ENCODE results near the gene APOL2.
"Not testable (repeated sequence)": the region's sequence is repeated elsewhere in the genome, so short reads cannot be mapped to it uniquely, and the experiment has no call there.

The APOL2 gene

GRCh38 chr22:36218648-36219193 lies 20.6 kb downstream of the APOL2 start:
- no peak for DNase-seq
- Histone ChIP-seq H3K9me3 (ENCODE audit: control extremely low read depth in 1 of 5, control insufficient read depth in 4 of 5, insufficient read depth in 2 of 5, low read depth in 1 of 5, low read length in 4 of 5) (no peaks in the 10 kb centered on the region), H3K4me1 (ENCODE audit: control extremely low read depth in 1 of 4, control insufficient read depth in 4 of 4, insufficient read depth in 4 of 4, low read length in 3 of 4) (peaks cover 0 to 6% (median under 1%) of the 10 kb centered on the region in 4 experiments), H3K4me3 (ENCODE audit: control insufficient read depth in 1 of 7, extremely low read depth in 1 of 7, insufficient read depth in 4 of 7, low read depth in 2 of 7, low read length in 6 of 7) (no peak overlapping the region), H3K27ac (ENCODE audit: insufficient read depth in 1 of 2, low read depth in 1 of 2, low read length in 2 of 2, poor library complexity in 1 of 2, severe bottlenecking in 2 of 2) (no peak overlapping the region), H3K27me3 (replicated peaks in 2 of 5; ENCODE audit: control insufficient read depth in 4 of 5, insufficient read depth in 5 of 5, low read length in 4 of 5) (no peaks in the 10 kb centered on the region), H3K36me3 (ENCODE audit: control insufficient read depth in 4 of 4, insufficient read depth in 4 of 4, low read length in 3 of 4) (no peaks in the 10 kb centered on the region)
- 86% methylated on average over 1 of the region's 7 CpGs for WGBS (ENCODE audit: insufficient coverage)
- ChIA-PET POLR2A (no interaction called here), CTCF (interaction anchor here (1.2 to 3.9 kb wide), 3 partner anchors 10 to 23 kb away, joined by 3 to 26 read pairs (median 4); no protein-coding TSS in a partner anchor)

GRCh38 chr22:36215981-36216380 lies 23.3 kb downstream of the APOL2 start:
- DNase-seq: no peak
- POLR2A ChIA-PET: no interaction called here
- no CpG with 5 or more reads among the region's 2 CpGs for WGBS (ENCODE audit: insufficient coverage)

DNA sequence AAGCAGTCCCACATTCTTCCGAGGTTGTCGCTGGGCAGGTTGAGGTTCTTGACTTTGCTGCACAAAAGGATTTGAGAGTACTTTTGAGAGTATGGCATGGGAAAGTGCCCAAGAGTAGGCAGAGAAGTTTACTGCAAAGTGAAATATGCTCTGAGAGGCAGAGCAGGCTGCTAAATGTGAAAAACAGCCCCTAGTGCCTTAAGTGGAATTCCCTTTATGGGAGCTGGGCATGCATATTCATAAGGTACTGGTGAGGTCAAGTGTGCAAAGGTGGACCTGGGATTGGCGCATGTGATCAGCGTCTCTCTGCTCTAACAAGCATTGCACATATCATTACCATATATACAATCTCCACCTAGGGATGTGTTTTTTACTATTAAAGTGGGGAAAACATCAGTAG lies 25.7 kb downstream of the APOL2 start:
- H3K4me1 ChIP-seq (ENCODE audit: control extremely low read depth in 1 of 4, control insufficient read depth in 4 of 4, insufficient read depth in 4 of 4, low read length in 3 of 4): peaks cover 6 to 41% (median 29%) of the 10 kb centered on the region in 4 experiments
- peaks cover 0 to 5% (median 0%) of the 10 kb centered on the region in 5 experiments for H3K9me3 ChIP-seq (ENCODE audit: control extremely low read depth in 1 of 5, control insufficient read depth in 4 of 5, insufficient read depth in 2 of 5, low read depth in 1 of 5, low read length in 4 of 5)
- DNase-seq: no peak
- no peaks in the 10 kb centered on the region for H3K36me3 ChIP-seq (ENCODE audit: control insufficient read depth in 4 of 4, insufficient read depth in 4 of 4, low read length in 3 of 4)
- ChIA-PET CTCF (interaction anchor here (1.0 to 5.2 kb wide), 3 partner anchors 10 to 18 kb away, joined by 5 to 23 read pairs (median 7); partner anchors contain the start of gene APOL4), POLR2A (no interaction called here)
- H3K27ac ChIP-seq (ENCODE audit: insufficient read depth in 1 of 2, low read depth in 1 of 2, low read length in 2 of 2, poor library complexity in 1 of 2, severe bottlenecking in 2 of 2): no peak overlapping the region
- H3K27me3 ChIP-seq (replicated peaks in 2 of 5; ENCODE audit: control insufficient read depth in 4 of 5, insufficient read depth in 5 of 5, low read length in 4 of 5): no peaks in the 10 kb centered on the region
- 80% methylated on average over 2 of the region's 4 CpGs for WGBS (ENCODE audit: insufficient coverage)
- H3K4me3 ChIP-seq (ENCODE audit: control insufficient read depth in 1 of 7, extremely low read depth in 1 of 7, insufficient read depth in 4 of 7, low read depth in 2 of 7, low read length in 6 of 7): no peak overlapping the region

More at GRCh38 chr22:36215981-36216380, 23.3 kb downstream of the APOL2 start:
- Histone ChIP-seq H3K36me3 (ENCODE audit: control insufficient read depth in 4 of 4, insufficient read depth in 4 of 4, low read length in 3 of 4) (no peaks in the 10 kb centered on the region), H3K4me1 (ENCODE audit: control extremely low read depth in 1 of 4, control insufficient read depth in 4 of 4, insufficient read depth in 4 of 4, low read length in 3 of 4) (peaks cover 2 to 34% (median 21%) of the 10 kb centered on the region in 4 experiments), H3K9me3 (ENCODE audit: control extremely low read depth in 1 of 5, control insufficient read depth in 4 of 5, insufficient read depth in 2 of 5, low read depth in 1 of 5, low read length in 4 of 5) (no peaks in the 10 kb centered on the region), H3K27ac (ENCODE audit: insufficient read depth in 1 of 2, low read depth in 1 of 2, low read length in 2 of 2, poor library complexity in 1 of 2, severe bottlenecking in 2 of 2) (no peak overlapping the region), H3K27me3 (replicated peaks in 2 of 5; ENCODE audit: control insufficient read depth in 4 of 5, insufficient read depth in 5 of 5, low read length in 4 of 5) (no peaks in the 10 kb centered on the region), H3K4me3 (ENCODE audit: control insufficient read depth in 1 of 7, extremely low read depth in 1 of 7, insufficient read depth in 4 of 7, low read depth in 2 of 7, low read length in 6 of 7) (no peak overlapping the region)
- CTCF ChIA-PET: interaction anchor here (0.5 to 5.2 kb wide), 6 partner anchors 13 to 62 kb away, joined by 3 to 26 read pairs (median 3); partner anchors contain the start of genes APOL2 and APOL4

DNA sequence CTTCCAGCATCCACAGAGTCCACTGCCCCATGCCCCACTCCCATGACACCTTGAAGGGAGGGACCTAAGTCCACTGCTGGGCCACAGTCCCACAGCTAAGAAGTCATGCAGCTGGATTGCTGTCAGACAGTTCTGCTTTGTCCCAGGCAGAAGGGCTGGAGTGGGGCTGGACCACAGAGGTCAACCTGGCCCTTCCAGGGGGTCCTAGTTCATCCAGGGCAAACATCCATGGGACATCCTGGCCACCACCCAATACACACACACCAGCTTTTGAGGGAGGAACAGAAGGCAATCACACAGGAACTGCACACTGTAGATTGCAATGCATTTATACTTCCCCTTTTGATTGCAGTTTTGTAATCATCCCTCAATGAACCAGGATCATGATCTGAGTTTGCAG lies 26.4 kb downstream of the APOL2 start:
- peaks cover 6 to 41% (median 29%) of the 10 kb centered on the region in 4 experiments for H3K4me1 ChIP-seq (ENCODE audit: control extremely low read depth in 1 of 4, control insufficient read depth in 4 of 4, insufficient read depth in 4 of 4, low read length in 3 of 4)
- no peaks in the 10 kb centered on the region for H3K36me3 ChIP-seq (ENCODE audit: control insufficient read depth in 4 of 4, insufficient read depth in 4 of 4, low read length in 3 of 4)
- H3K27ac ChIP-seq (ENCODE audit: insufficient read depth in 1 of 2, low read depth in 1 of 2, low read length in 2 of 2, poor library complexity in 1 of 2, severe bottlenecking in 2 of 2): no peak overlapping the region
- peak in 2 of 3 donors; percentile 73 to 85 for DNase-seq
- ChIA-PET CTCF (interaction anchor here (0.6 to 5.2 kb wide), 5 partner anchors 9 to 26 kb away, joined by 3 to 23 read pairs (median 6); partner anchors contain the start of genes APOL2 and APOL4), POLR2A (no interaction called here)
- H3K9me3 ChIP-seq (ENCODE audit: control extremely low read depth in 1 of 5, control insufficient read depth in 4 of 5, insufficient read depth in 2 of 5, low read depth in 1 of 5, low read length in 4 of 5): peaks cover 0 to 5% (median 0%) of the 10 kb centered on the region in 5 experiments
- H3K27me3 ChIP-seq (replicated peaks in 2 of 5; ENCODE audit: control insufficient read depth in 4 of 5, insufficient read depth in 5 of 5, low read length in 4 of 5): no peaks in the 10 kb centered on the region
- H3K4me3 ChIP-seq (ENCODE audit: control insufficient read depth in 1 of 7, extremely low read depth in 1 of 7, insufficient read depth in 4 of 7, low read depth in 2 of 7, low read length in 6 of 7): no peak overlapping the region

DNA sequence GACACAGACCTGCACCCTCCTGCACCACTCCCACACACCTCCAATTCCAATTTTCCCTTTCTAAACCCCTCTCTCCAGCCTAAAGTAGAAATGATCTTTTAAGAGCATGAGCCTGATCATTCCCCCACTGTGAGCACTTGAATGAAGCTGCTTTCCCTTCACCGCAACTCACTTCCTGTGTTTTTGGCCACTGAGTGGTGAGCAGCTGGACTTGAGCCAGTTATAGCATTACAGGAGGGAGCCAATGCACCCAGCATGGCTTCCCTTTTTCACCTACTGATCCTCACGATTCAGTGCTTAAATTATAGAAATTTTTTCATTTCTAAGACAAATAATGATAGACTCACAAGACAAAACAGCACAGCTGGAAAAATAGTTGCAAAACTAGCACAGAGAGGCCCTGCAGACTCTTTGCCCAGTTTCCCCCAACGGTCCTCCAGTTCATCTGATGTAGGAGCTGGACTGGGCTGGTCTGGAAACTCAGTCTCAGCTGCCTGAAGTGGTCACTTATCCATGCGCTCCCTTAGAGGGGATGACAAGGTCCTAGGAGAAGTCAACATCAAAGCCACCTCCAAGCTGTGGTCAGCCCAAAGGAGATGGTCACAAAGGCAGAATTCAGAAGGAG lies 28.0 kb downstream of the APOL2 start:
- no peaks in the 10 kb centered on the region for H3K36me3 ChIP-seq (ENCODE audit: control insufficient read depth in 4 of 4, insufficient read depth in 4 of 4, low read length in 3 of 4)
- peak overlapping the region in 4 of 7 experiments; percentile 6 to 47 (median 35) for H3K4me3 ChIP-seq (ENCODE audit: control insufficient read depth in 1 of 7, extremely low read depth in 1 of 7, insufficient read depth in 4 of 7, low read depth in 2 of 7, low read length in 6 of 7)
- WGBS (ENCODE audit: insufficient coverage): 29% methylated on average over 3 of the region's 4 CpGs
- no peak overlapping the region for H3K27ac ChIP-seq (ENCODE audit: insufficient read depth in 1 of 2, low read depth in 1 of 2, low read length in 2 of 2, poor library complexity in 1 of 2, severe bottlenecking in 2 of 2)
- CTCF ChIA-PET: interaction anchor here (0.7 to 5.2 kb wide), 9 partner anchors 8 to 77 kb away, joined by 3 to 23 read pairs (median 5); partner anchors contain the start of gene APOL4
- peaks cover 6 to 52% (median 29%) of the 10 kb centered on the region in 4 experiments for H3K4me1 ChIP-seq (ENCODE audit: control extremely low read depth in 1 of 4, control insufficient read depth in 4 of 4, insufficient read depth in 4 of 4, low read length in 3 of 4)
- DNase-seq: peak; percentile 56 to 84 (median 81)
- no peaks in the 10 kb centered on the region for H3K27me3 ChIP-seq (replicated peaks in 2 of 5; ENCODE audit: control insufficient read depth in 4 of 5, insufficient read depth in 5 of 5, low read length in 4 of 5)
- POLR2A ChIA-PET: interaction anchor here (0.6 to 0.8 kb wide), 2 partner anchors 27 to 28 kb away, joined by 3 to 4 read pairs; partner anchors contain the start of gene APOL2
- peaks cover 0 to 5% (median 0%) of the 10 kb centered on the region in 5 experiments for H3K9me3 ChIP-seq (ENCODE audit: control extremely low read depth in 1 of 5, control insufficient read depth in 4 of 5, insufficient read depth in 2 of 5, low read depth in 1 of 5, low read length in 4 of 5)

GRCh38 chr22:36210224-36210623 lies 29.1 kb downstream of the APOL2 start:
- H3K27ac ChIP-seq (ENCODE audit: insufficient read depth in 1 of 2, low read depth in 1 of 2, low read length in 2 of 2, poor library complexity in 1 of 2, severe bottlenecking in 2 of 2): no peak overlapping the region
- H3K9me3 ChIP-seq (ENCODE audit: control extremely low read depth in 1 of 5, control insufficient read depth in 4 of 5, insufficient read depth in 2 of 5, low read depth in 1 of 5, low read length in 4 of 5): peaks cover 0 to 5% (median 0%) of the 10 kb centered on the region in 5 experiments
- DNase-seq: no peak
- no peaks in the 10 kb centered on the region for H3K27me3 ChIP-seq (replicated peaks in 2 of 5; ENCODE audit: control insufficient read depth in 4 of 5, insufficient read depth in 5 of 5, low read length in 4 of 5)
- H3K4me3 ChIP-seq (ENCODE audit: control insufficient read depth in 1 of 7, extremely low read depth in 1 of 7, insufficient read depth in 4 of 7, low read depth in 2 of 7, low read length in 6 of 7): no peak overlapping the region
- peaks cover 6 to 61% (median 29%) of the 10 kb centered on the region in 4 experiments for H3K4me1 ChIP-seq (ENCODE audit: control extremely low read depth in 1 of 4, control insufficient read depth in 4 of 4, insufficient read depth in 4 of 4, low read length in 3 of 4)
- no peaks in the 10 kb centered on the region for H3K36me3 ChIP-seq (ENCODE audit: control insufficient read depth in 4 of 4, insufficient read depth in 4 of 4, low read length in 3 of 4)
- CTCF ChIA-PET: interaction anchor here (4.2 kb wide), 1 partner anchor 12 kb away, joined by 18 read pairs; no protein-coding TSS in a partner anchor
- no CpG with 5 or more reads among the region's 3 CpGs for WGBS (ENCODE audit: insufficient coverage)
- POLR2A ChIA-PET: no interaction called here

DNA sequence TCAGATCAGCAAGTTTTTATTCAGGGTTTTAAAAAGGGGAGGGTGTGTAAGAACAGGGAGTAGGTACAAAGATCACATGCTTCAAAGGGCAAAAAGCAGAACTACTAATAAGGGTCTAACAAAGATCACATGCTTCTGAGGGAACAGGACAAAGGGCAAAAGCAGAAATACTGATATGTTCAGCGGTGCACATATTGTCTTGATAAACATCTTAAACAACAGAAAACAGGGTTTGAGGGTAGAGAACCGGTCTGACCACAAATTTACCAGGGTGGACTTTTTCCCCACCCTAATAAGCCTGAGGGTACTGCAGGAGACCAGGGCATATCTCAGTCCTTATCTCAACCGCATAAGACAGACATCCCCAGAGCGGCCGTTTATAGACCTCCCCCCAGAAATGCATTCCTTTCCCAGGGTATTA lies 29.8 kb downstream of the APOL2 start:
- H3K4me1 ChIP-seq (ENCODE audit: control extremely low read depth in 1 of 4, control insufficient read depth in 4 of 4, insufficient read depth in 4 of 4, low read length in 3 of 4): peaks cover 6 to 61% (median 29%) of the 10 kb centered on the region in 4 experiments
- H3K36me3 ChIP-seq (ENCODE audit: control insufficient read depth in 4 of 4, insufficient read depth in 4 of 4, low read length in 3 of 4); POLR2A ChIA-PET; H3K9me3 ChIP-seq (ENCODE audit: control extremely low read depth in 1 of 5, control insufficient read depth in 4 of 5, insufficient read depth in 2 of 5, low read depth in 1 of 5, low read length in 4 of 5); H3K27me3 ChIP-seq (replicated peaks in 2 of 5; ENCODE audit: control insufficient read depth in 4 of 5, insufficient read depth in 5 of 5, low read length in 4 of 5); H3K27ac ChIP-seq (ENCODE audit: insufficient read depth in 1 of 2, low read depth in 1 of 2, low read length in 2 of 2, poor library complexity in 1 of 2, severe bottlenecking in 2 of 2); H3K4me3 ChIP-seq (ENCODE audit: control insufficient read depth in 1 of 7, extremely low read depth in 1 of 7, insufficient read depth in 4 of 7, low read depth in 2 of 7, low read length in 6 of 7): not testable (repeated sequence)
- DNase-seq: peak in 2 of 3 donors; percentile 20 to 46
- CTCF ChIA-PET: interaction anchor here (1.5 to 4.2 kb wide), 2 partner anchors 9 to 12 kb away, joined by 4 to 18 read pairs; no protein-coding TSS in a partner anchor
- WGBS (ENCODE audit: insufficient coverage): 14% methylated on average over 1 of the region's 5 CpGs

All from common myeloid progenitor, CD34-positive (primary cell).